Bronchial smooth muscle cell (primary cell): ENCODE results near the gene SLC25A13. TPM values are rescaled to one million over a fixed set of nuclear protein-coding genes. Genes with fewer than 3 reads are reported as not detected.

ENCODE experiments used
- total RNA-seq: library from RNA; depleted of rRNA; stranded (reverse); fragments of >200 nt; gene quantifications from 2 replicates; pipeline ENCODE4 v1.2.1, GENCODE V29; 2014

Gene SLC25A13
- total RNA-seq = 3.9 and 6.0 TPM in 2 replicates

GRCh38 chr7:96321658-96322372 lies at the start of gene SLC25A13:
SLC25A13 (minus strand) TSS chr7:96322098; CDS start chr7:96321956, 142 bp downstream.

